Endothelial cell of umbilical vein (primary cell): Measurements from ENCODE around the gene NTMT1. TPM values are rescaled to one million over a fixed set of nuclear protein-coding genes. Genes with fewer than 3 reads are reported as not detected.

Experiments
- BruUV-seq: library from RNA; stranded (reverse); fragments of 400-500 nt; replicated peaks from 2 replicates; lab custom pipeline; 2021; lab: Mats Ljungman, UMichigan
- CTCF ChIA-PET: fragments of 300-600, 350-600 bp; sonication (Branson Sonifier 250); formaldehyde crosslinking; loops from one replicate; lab custom pipeline; 2021; ENCODE audit warnings: antibody characterized with exemption, inconsistent platforms; lab: Charles Lee
- POLR2A ChIA-PET: fragments of 300-600, 350-600 bp; sonication (Branson Sonifier 250); formaldehyde crosslinking; loops from one replicate; lab custom pipeline; 2021; ENCODE audit warnings: antibody characterized with exemption, inconsistent platforms; lab: Charles Lee
- DNase-seq: peaks from one replicate; pipeline ENCODE4 v3.0.0-alpha.2; 2011; ENCODE audit warnings: low read depth, low spot score
- FAIRE-seq: peaks from 2 replicates; lab custom pipeline; 2011; peaks lifted over from hg19 to GRCh38; lab: Jason Lieb, UNC
- H2AFZ ChIP-seq: 2 replicates; pipeline ENCODE4 v1.6.0; 2012; ENCODE audit warnings: low read depth, low read length, control low read depth, inconsistent platforms
- H3K27ac ChIP-seq: 2 replicates; pipeline ENCODE4 v1.5.1; 2011; ENCODE audit warnings: low read depth, mild to moderate bottlenecking, control low read depth, low read length, moderate library complexity; ENCODE audit not compliant: insufficient read depth
- H3K27me3 ChIP-seq, 2 experiments: 2 replicates each; pipeline versions ENCODE4 v1.6.0 to v1.6.1; 2011; ENCODE audit warnings: low read length in 2 of 2, mixed read lengths in 1 of 2; ENCODE audit not compliant: control insufficient read depth in 2 of 2, insufficient read depth in 2 of 2
- H3K36me3 ChIP-seq, 2 experiments: 2 replicates in 1 of 2; 3 replicates in 1 of 2; pipeline ENCODE4 v1.5.1; 2011; ENCODE audit warnings: low read length in 2 of 2, mild to moderate bottlenecking in 1 of 2, moderate library complexity in 1 of 2; ENCODE audit not compliant: control insufficient read depth in 2 of 2, insufficient read depth in 2 of 2; ENCODE audit errors: extremely low read depth in 1 of 2
- H3K4me1 ChIP-seq: 3 replicates; pipeline ENCODE4 v1.5.1; 2011; ENCODE audit warnings: mild to moderate bottlenecking, low read length; ENCODE audit not compliant: control insufficient read depth, insufficient read depth; ENCODE audit errors: extremely low read depth
- H3K4me2 ChIP-seq: 2 replicates; pipeline ENCODE4 v1.6.1; 2011; ENCODE audit warnings: low read length, control low read depth, mixed read lengths; ENCODE audit not compliant: insufficient read depth
- H3K4me3 ChIP-seq, 3 experiments: fragments of 200-600 bp in 1 of 3; sonication (generic), shearing (Covaris generic) in 1 of 3; replicated peaks in 1 of 3; 2 replicates each; pipeline ENCODE4 v1.5.1; 2011 to 2016; ENCODE audit warnings: control low read depth in 3 of 3, low read length in 3 of 3, mild to moderate bottlenecking in 2 of 3, inconsistent platforms in 1 of 3, low read depth in 1 of 3, moderate library complexity in 1 of 3; ENCODE audit not compliant: insufficient read depth in 1 of 3
- H3K79me2 ChIP-seq: 2 replicates; pipeline ENCODE4 v1.6.0; 2012; ENCODE audit warnings: low read length, inconsistent platforms; ENCODE audit not compliant: control insufficient read depth, insufficient read depth
- H3K9ac ChIP-seq: replicated peaks from 2 replicates; pipeline ENCODE3; 2011; ENCODE audit warnings: low read length, control low read depth; ENCODE audit not compliant: insufficient read depth; ENCODE audit errors: extremely low read depth
- H3K9me1 ChIP-seq: replicated peaks from 3 replicates; pipeline ENCODE4 v1.6.0; 2011; ENCODE audit warnings: mild to moderate bottlenecking, low read length; ENCODE audit not compliant: control insufficient read depth, insufficient read depth; ENCODE audit errors: extremely low read depth
- H3K9me3 ChIP-seq: replicated peaks from 2 replicates; pipeline ENCODE4 v1.5.1; 2012; ENCODE audit warnings: low read length, inconsistent platforms; ENCODE audit not compliant: control insufficient read depth, insufficient read depth
- H4K20me1 ChIP-seq: replicated peaks from 2 replicates; pipeline ENCODE3; 2011; ENCODE audit warnings: mild to moderate bottlenecking, low read length; ENCODE audit not compliant: control insufficient read depth, insufficient read depth; ENCODE audit errors: extremely low read depth
- EZH2 ChIP-seq: IDR thresholded peaks from 2 replicates; pipeline ENCODE4 v1.6.1; 2012; ENCODE audit warnings: borderline replicate concordance, low read depth, mild to moderate bottlenecking, moderate library complexity, low read length, inconsistent platforms; ENCODE audit not compliant: severe bottlenecking
- FOS ChIP-seq: IDR thresholded peaks from 2 replicates; pipeline ENCODE4 v1.6.1; 2011; ENCODE audit warnings: mild to moderate bottlenecking, low read length, moderate library complexity, borderline replicate concordance; ENCODE audit not compliant: insufficient read depth
- GATA2 ChIP-seq: IDR thresholded peaks from 2 replicates; pipeline ENCODE4 v1.7.0; 2011; ENCODE audit warnings: low read depth, mild to moderate bottlenecking, moderate library complexity, mixed read lengths, low read length; ENCODE audit not compliant: insufficient read length, insufficient read depth
- JUN ChIP-seq: IDR thresholded peaks from 2 replicates; pipeline ENCODE4 v1.6.1; 2011; ENCODE audit warnings: borderline replicate concordance, low read depth; ENCODE audit not compliant: insufficient read length, insufficient read depth
- MYC ChIP-seq: IDR thresholded peaks from one replicate; pipeline ENCODE4 v1.6.1; 2011; ENCODE audit warnings: mild to moderate bottlenecking, low read depth, low read length
- POLR2A ChIP-seq: IDR thresholded peaks from 2 replicates; pipeline ENCODE4 v1.6.1; 2012; ENCODE audit warnings: low read depth, mild to moderate bottlenecking, control low read depth, low read length
- POLR2AphosphoS5 ChIP-seq: IDR thresholded peaks from 2 replicates; pipeline ENCODE4 v1.6.1; 2012; ENCODE audit warnings: low read depth, mild to moderate bottlenecking, control low read depth, low read length, moderate library complexity; ENCODE audit not compliant: insufficient read depth
- dilution Hi-C: fragments of 300-500 bp; cut with MboI; formaldehyde crosslinking; loops from one replicate; pipeline ENCODE4 v1.15.0; 2019; ENCODE audit warnings: low sequenced_read_pairs; ENCODE audit not compliant: extremely low pct_ligation_motif_present
- intact Hi-C: fragments of 100-400 bp; cut with micrococcal nuclease; formaldehyde crosslinking; loops from one replicate; pipeline ENCODE4 v1.10.0; 2022
- polyA plus RNA-seq, 4 experiments: library from polyadenylated mRNA; depleted of rRNA in 3 of 4; stranded (reverse) in 3 of 4; unstranded in 1 of 4; fragments of >200 nt; gene quantifications; 2 replicates each; pipeline versions ENCODE4 v1.2.1 to v1.2.3, GENCODE V29; 2011 to 2012; ENCODE audit warnings: missing spikeins in 1 of 4
- total RNA-seq: library from RNA; stranded (reverse); gene quantifications from 2 replicates; pipeline ENCODE4 v1.2.3, GENCODE V29; 2021
- TF ChIP-seq, protein P1 (sequence below): IDR thresholded peaks from 2 replicates; pipeline ENCODE4 v1.6.1; 2011; ENCODE audit not compliant: insufficient read depth, insufficient read length
- TF ChIP-seq, protein P2 (sequence below), 2 donors: IDR thresholded peaks; 1 replicate in 1 of 2; 2 replicates in 1 of 2; pipeline ENCODE4 v1.5.1; 2011; ENCODE audit warnings: low read length in 2 of 2, mild to moderate bottlenecking in 2 of 2, moderate library complexity in 2 of 2, control low read depth in 1 of 2, inconsistent platforms in 1 of 2, low read depth in 1 of 2; ENCODE audit not compliant: insufficient read depth in 1 of 2; ENCODE audit errors: extremely low read depth in 1 of 2

Gene NTMT1
- total and polyA plus RNA-seq, 2 donors (not counting 3 experiments of a cell fraction or from before 2014, with no cell fraction given) = 47.6 to 58.3 TPM

DNA sequence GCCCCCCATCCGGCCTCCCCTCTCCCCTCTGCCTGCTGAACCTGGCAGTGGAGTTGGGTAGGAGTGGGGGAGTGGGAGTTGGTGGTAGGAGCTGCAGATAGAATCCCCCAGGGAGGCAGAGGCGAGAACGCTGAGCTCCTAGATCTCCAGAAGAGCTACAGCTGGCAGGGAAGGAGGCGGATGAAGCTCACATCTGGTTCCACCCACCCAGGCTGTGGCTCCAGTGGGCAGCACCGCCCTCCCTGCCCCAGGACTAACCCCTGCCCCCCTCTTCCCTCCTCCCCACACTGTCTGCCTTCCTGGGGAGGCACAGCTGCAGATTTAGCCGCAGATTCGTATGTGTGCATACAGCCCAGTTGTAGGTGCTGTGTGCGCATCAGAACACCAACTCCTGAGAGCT, 39.3 kb upstream of the NTMT1 start:
- Histone ChIP-seq H3K27me3 (peaks cover 0 to 3% of the 10 kb centered on the region in 2 experiments), H3K27ac (no peak overlapping the region), H3K36me3 (no peaks in the 10 kb centered on the region), H4K20me1 (no peaks in the 10 kb centered on the region), H3K9ac (no peak overlapping the region), H3K9me3 (no peaks in the 10 kb centered on the region), H3K4me3 (no peak overlapping the region), H2AFZ (no peak overlapping the region), H3K79me2 (no peaks in the 10 kb centered on the region), H3K4me2 (no peak overlapping the region), H3K9me1 (no peaks in the 10 kb centered on the region), H3K4me1 (no peaks in the 10 kb centered on the region)
- dilution Hi-C loops = no loop called here
- BruUV-seq = no TSS peak
- FAIRE-seq (no peak), DNase-seq (no peak)
- intact Hi-C loops = no loop called here
- ChIA-PET CTCF (interaction anchor here (1.4 to 1.6 kb wide), 3 partner anchors 32 to 448 kb away, joined by 3 to 5 read pairs (median 4); no protein-coding TSS in a partner anchor), POLR2A (no interaction called here)
- no peak for TF ChIP-seq POLR2A
- TF ChIP-seq FOS = no peak
- TF ChIP-seq, protein P1, sequence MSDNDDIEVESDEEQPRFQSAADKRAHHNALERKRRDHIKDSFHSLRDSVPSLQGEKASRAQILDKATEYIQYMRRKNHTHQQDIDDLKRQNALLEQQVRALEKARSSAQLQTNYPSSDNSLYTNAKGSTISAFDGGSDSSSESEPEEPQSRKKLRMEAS = no peak
- TF ChIP-seq POLR2AphosphoS5 = no peak

DNA sequence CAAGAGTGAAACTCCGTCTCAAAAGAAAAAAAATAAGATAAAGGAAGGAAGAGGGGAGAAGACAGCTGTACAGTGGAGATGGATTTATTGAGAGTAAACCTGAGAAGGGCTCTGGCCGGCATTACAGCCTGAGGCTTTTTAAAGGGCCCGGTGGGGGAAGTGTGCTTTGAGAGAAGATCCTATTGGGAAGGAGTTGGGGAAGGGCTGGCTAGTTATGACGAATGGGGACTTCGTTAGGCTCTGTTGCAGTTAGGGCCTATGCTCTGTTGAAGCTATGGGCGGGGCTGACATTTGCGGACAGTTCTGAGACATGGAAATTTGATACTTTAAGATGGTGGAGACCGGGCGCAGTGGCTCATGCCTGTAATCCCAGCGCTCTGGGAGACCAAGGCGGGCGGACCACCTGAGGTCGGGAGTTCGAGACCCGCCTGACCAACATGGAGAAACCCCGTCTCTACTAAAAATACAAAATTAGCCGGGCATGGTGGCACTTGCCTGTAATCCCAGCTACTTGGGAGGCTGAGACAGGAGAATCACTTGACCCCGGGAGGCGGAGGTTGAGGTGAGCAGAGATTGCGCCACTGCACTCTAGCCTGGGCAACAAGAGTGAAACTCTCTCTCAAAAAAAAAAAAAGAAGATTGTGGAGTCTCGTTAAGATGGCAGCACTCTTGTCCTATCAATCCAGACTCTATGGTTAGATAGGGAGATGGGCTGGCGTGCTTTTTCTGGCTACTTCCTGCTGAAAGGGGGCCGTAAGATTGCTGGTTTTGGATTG, 38.3 kb upstream of the NTMT1 start:
- FAIRE-seq (no peak), DNase-seq (no peak)
- no peak overlapping the region for H3K27ac ChIP-seq
- no peaks in the 10 kb centered on the region for H3K9me1 ChIP-seq
- dilution Hi-C loops = no loop called here
- no TSS peak for BruUV-seq
- H3K9me3 ChIP-seq = no peaks in the 10 kb centered on the region
- H4K20me1 ChIP-seq = no peaks in the 10 kb centered on the region
- no peak overlapping the region for H2AFZ ChIP-seq
- no peak overlapping the region for H3K4me2 ChIP-seq
- H3K4me1 ChIP-seq = no peaks in the 10 kb centered on the region
- H3K4me3 ChIP-seq = no peak overlapping the region
- ChIA-PET CTCF (interaction anchor here (0.6 to 1.6 kb wide), 3 partner anchors 37 to 449 kb away, joined by 3 to 5 read pairs (median 4); no protein-coding TSS in a partner anchor), POLR2A (no interaction called here)
- H3K79me2 ChIP-seq = no peaks in the 10 kb centered on the region
- H3K9ac ChIP-seq = no peak overlapping the region
- H3K27me3 ChIP-seq = peaks cover 0 to 3% of the 10 kb centered on the region in 2 experiments
- intact Hi-C loops = no loop called here
- H3K36me3 ChIP-seq = no peaks in the 10 kb centered on the region
- TF ChIP-seq MYC (no peak), JUN (no peak), POLR2AphosphoS5 (no peak), FOS (no peak), POLR2A (no peak), GATA2 (no peak), EZH2 (no peak)
- TF ChIP-seq, protein P2, sequence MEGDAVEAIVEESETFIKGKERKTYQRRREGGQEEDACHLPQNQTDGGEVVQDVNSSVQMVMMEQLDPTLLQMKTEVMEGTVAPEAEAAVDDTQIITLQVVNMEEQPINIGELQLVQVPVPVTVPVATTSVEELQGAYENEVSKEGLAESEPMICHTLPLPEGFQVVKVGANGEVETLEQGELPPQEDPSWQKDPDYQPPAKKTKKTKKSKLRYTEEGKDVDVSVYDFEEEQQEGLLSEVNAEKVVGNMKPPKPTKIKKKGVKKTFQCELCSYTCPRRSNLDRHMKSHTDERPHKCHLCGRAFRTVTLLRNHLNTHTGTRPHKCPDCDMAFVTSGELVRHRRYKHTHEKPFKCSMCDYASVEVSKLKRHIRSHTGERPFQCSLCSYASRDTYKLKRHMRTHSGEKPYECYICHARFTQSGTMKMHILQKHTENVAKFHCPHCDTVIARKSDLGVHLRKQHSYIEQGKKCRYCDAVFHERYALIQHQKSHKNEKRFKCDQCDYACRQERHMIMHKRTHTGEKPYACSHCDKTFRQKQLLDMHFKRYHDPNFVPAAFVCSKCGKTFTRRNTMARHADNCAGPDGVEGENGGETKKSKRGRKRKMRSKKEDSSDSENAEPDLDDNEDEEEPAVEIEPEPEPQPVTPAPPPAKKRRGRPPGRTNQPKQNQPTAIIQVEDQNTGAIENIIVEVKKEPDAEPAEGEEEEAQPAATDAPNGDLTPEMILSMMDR (IDR thresholded peaks at IDR 0.05; ENCODE audit: extremely low read depth in 1 of 2, insufficient read depth in 1 of 2, low read depth in 1 of 2, low read length in 2 of 2) = no peak
- TF ChIP-seq, protein P1 = no peak
